Measurements from ENCODE around the gene BRWD1.
"Not testable (repeated sequence)": the region's sequence is repeated elsewhere in the genome, so short reads cannot be mapped to it uniquely, and the experiment has no call there.

BRWD1 gene

GRCh38 chr21:39164523-39164922, 148.9 kb downstream of the BRWD1 start:
- DNase-seq = no peak

GRCh38 chr21:39161064-39161463, 152.4 kb downstream of the BRWD1 start:
- DNase-seq = no peak

GRCh38 chr21:39159342-39160063, 153.9 kb downstream of the BRWD1 start:
- DNase-seq = no peak

GRCh38 chr21:39157241-39157640, 156.2 kb downstream of the BRWD1 start:
- not testable (repeated sequence) for DNase-seq

- no peak for DNase-seq
These were observed 157.4 kb downstream of the BRWD1 start for GRCh38 chr21:39156024-39156423.

- DNase-seq = no peak
These were observed 157.9 kb downstream of the BRWD1 start for GRCh38 chr21:39155578-39155977.

- DNase-seq = no peak
These were observed 159.6 kb downstream of the BRWD1 start for GRCh38 chr21:39153842-39154241.

- DNase-seq = no peak
These were observed 160.1 kb downstream of the BRWD1 start for GRCh38 chr21:39153373-39153772.

GRCh38 chr21:39152271-39152670, 161.2 kb downstream of the BRWD1 start:
- DNase-seq = no peak

GRCh38 chr21:39150877-39151276, 162.6 kb downstream of the BRWD1 start:
- DNase-seq = no peak

GRCh38 chr21:39150316-39150715, 163.1 kb downstream of the BRWD1 start:
- no peak for DNase-seq

GRCh38 chr21:39149882-39150281, 163.6 kb downstream of the BRWD1 start:
- DNase-seq = no peak

- no peak for DNase-seq
These were observed 164.5 kb downstream of the BRWD1 start for GRCh38 chr21:39148975-39149374.

GRCh38 chr21:39144191-39144590, 169.2 kb downstream of the BRWD1 start:
- DNase-seq = no peak

GRCh38 chr21:39142972-39143371, 170.5 kb downstream of the BRWD1 start:
- no peak for DNase-seq

GRCh38 chr21:39141502-39141901, 171.9 kb downstream of the BRWD1 start:
- peak; percentile 40 for DNase-seq

- no peak for DNase-seq
These were observed 175.9 kb downstream of the BRWD1 start for GRCh38 chr21:39137248-39138178.

- DNase-seq = no peak
These were observed 176.7 kb downstream of the BRWD1 start for GRCh38 chr21:39136711-39137110.

GRCh38 chr21:39136138-39136537, 177.3 kb downstream of the BRWD1 start:
- peak; percentile 7 for DNase-seq

- no peak for DNase-seq
These were observed 179.1 kb downstream of the BRWD1 start for GRCh38 chr21:39134288-39134810.
